NCI-H1105 (cell line): ENCODE results near the gene SRRM2.

Experiments
- DNase-seq: peaks from one replicate; lab custom pipeline; 2025; lab: John Stamatoyannopoulos, UW

SRRM2 gene

GRCh38 chr16:2798723-2799204, 46.3 kb downstream of the SRRM2 start:
- no peak for DNase-seq

- no peak for DNase-seq
Observed at GRCh38 chr16:2799205-2799858, 46.9 kb downstream of the SRRM2 start.

- no peak for DNase-seq
Observed at GRCh38 chr16:2799859-2800226, 47.4 kb downstream of the SRRM2 start.

GRCh38 chr16:2803545-2804195, 51.2 kb downstream of the SRRM2 start:
- DNase-seq = no peak

GRCh38 chr16:2804728-2805127, 52.3 kb downstream of the SRRM2 start:
- no peak for DNase-seq

GRCh38 chr16:2806286-2806685, 53.8 kb downstream of the SRRM2 start:
- no peak for DNase-seq

- no peak for DNase-seq
Observed at GRCh38 chr16:2808181-2808580, 55.7 kb downstream of the SRRM2 start.

- DNase-seq = no peak
Observed at GRCh38 chr16:2809149-2809760, 56.8 kb downstream of the SRRM2 start.

GRCh38 chr16:2810651-2811050, 58.2 kb downstream of the SRRM2 start:
- no peak for DNase-seq

GRCh38 chr16:2811703-2812471, 59.4 kb downstream of the SRRM2 start:
- no peak for DNase-seq

GRCh38 chr16:2813771-2814221, 61.4 kb downstream of the SRRM2 start:
- no peak for DNase-seq

- no peak for DNase-seq
Observed at GRCh38 chr16:2814551-2815298, 62.3 kb downstream of the SRRM2 start.

GRCh38 chr16:2815299-2815771, 62.9 kb downstream of the SRRM2 start:
- DNase-seq = no peak

GRCh38 chr16:2816751-2817339, 64.4 kb downstream of the SRRM2 start, which contains the start of gene PRSS21:
PRSS21 (plus strand) TSS chr16:2817237; CDS start chr16:2817269, 32 bp downstream.
- DNase-seq = no peak

GRCh38 chr16:2817340-2818271, 65.2 kb downstream of the SRRM2 start:
- DNase-seq = no peak

GRCh38 chr16:2818272-2818876, 65.9 kb downstream of the SRRM2 start:
- no peak for DNase-seq

- no peak for DNase-seq
Observed at GRCh38 chr16:2819179-2819938, 66.9 kb downstream of the SRRM2 start.

GRCh38 chr16:2819939-2820835, 67.7 kb downstream of the SRRM2 start:
- no peak for DNase-seq
